ENCODE measurements around the gene TRAF5.

The TRAF5 gene

GRCh38 chr1:211359876-211360275 lies 33.2 kb downstream of the TRAF5 start:
- Histone ChIP-seq H3K9me3 (ENCODE audit: insufficient read depth, low read length) (no peaks in the 10 kb centered on the region), H3K36me3 (ENCODE audit: low read length) (no peaks in the 10 kb centered on the region), H2AFZ (ENCODE audit: low read depth, low read length, severe bottlenecking) (no peak overlapping the region), H3K9ac (ENCODE audit: low read length) (no peak overlapping the region), H4K20me1 (ENCODE audit: low read depth, low read length) (no peaks in the 10 kb centered on the region), H3K79me2 (ENCODE audit: insufficient read depth, low read length) (no peaks in the 10 kb centered on the region), H3K4me3 (ENCODE audit: insufficient read depth, low read length, poor library complexity, severe bottlenecking) (no peak overlapping the region), H3F3A (ENCODE audit: insufficient read depth) (no peaks in the 10 kb centered on the region), H3K27ac (ENCODE audit: low read depth, low read length) (no peak overlapping the region), H3K9me2 (replicated peaks; ENCODE audit: insufficient read depth, low read length) (no peaks in the 10 kb centered on the region), H3K27me3 (ENCODE audit: low read length) (no peaks in the 10 kb centered on the region), H3K4me2 (ENCODE audit: low read depth, low read length, poor library complexity, severe bottlenecking) (no peak overlapping the region)
- TF ChIP-seq CTCF (IDR thresholded peaks at IDR 0.05; ENCODE audit: insufficient read depth, low read length, poor library complexity, severe bottlenecking): no peak
- no peak for TF ChIP-seq EZH2phosphoT487 (conservative IDR thresholded peaks at IDR 0.05; ENCODE audit: low read length)

GRCh38 chr1:211361202-211361601 lies 34.6 kb downstream of the TRAF5 start:
- Histone ChIP-seq H3K4me2 (ENCODE audit: low read depth, low read length, poor library complexity, severe bottlenecking) (no peak overlapping the region), H3K9me2 (replicated peaks; ENCODE audit: insufficient read depth, low read length) (no peaks in the 10 kb centered on the region), H3K79me2 (ENCODE audit: insufficient read depth, low read length) (no peaks in the 10 kb centered on the region), H2AFZ (ENCODE audit: low read depth, low read length, severe bottlenecking) (no peak overlapping the region), H4K20me1 (ENCODE audit: low read depth, low read length) (no peaks in the 10 kb centered on the region), H3K27ac (ENCODE audit: low read depth, low read length) (no peak overlapping the region), H3K9me3 (ENCODE audit: insufficient read depth, low read length) (no peaks in the 10 kb centered on the region), H3K4me3 (ENCODE audit: insufficient read depth, low read length, poor library complexity, severe bottlenecking) (no peak overlapping the region), H3K9ac (ENCODE audit: low read length) (no peak overlapping the region), H3K27me3 (ENCODE audit: low read length) (no peaks in the 10 kb centered on the region), H3F3A (ENCODE audit: insufficient read depth) (no peaks in the 10 kb centered on the region), H3K36me3 (ENCODE audit: low read length) (no peaks in the 10 kb centered on the region)
- TF ChIP-seq CTCF (IDR thresholded peaks at IDR 0.05; ENCODE audit: insufficient read depth, low read length, poor library complexity, severe bottlenecking) (no peak), EZH2phosphoT487 (conservative IDR thresholded peaks at IDR 0.05; ENCODE audit: low read length) (no peak)

GRCh38 chr1:211369640-211370039 lies 43.0 kb downstream of the TRAF5 start:
- no peak overlapping the region for H2AFZ ChIP-seq (ENCODE audit: low read depth, low read length, severe bottlenecking)

More at GRCh38 chr1:211369640-211370039, 43.0 kb downstream of the TRAF5 start:
- H3K9me3 ChIP-seq (ENCODE audit: insufficient read depth, low read length): no peaks in the 10 kb centered on the region
- no peak overlapping the region for H3K9ac ChIP-seq (ENCODE audit: low read length)
- H3K4me2 ChIP-seq (ENCODE audit: low read depth, low read length, poor library complexity, severe bottlenecking): no peak overlapping the region
- no peak overlapping the region for H3K4me3 ChIP-seq (ENCODE audit: insufficient read depth, low read length, poor library complexity, severe bottlenecking)
- no peak overlapping the region for H3K27ac ChIP-seq (ENCODE audit: low read depth, low read length)
- H3K79me2 ChIP-seq (ENCODE audit: insufficient read depth, low read length): no peaks in the 10 kb centered on the region
- H3K9me2 ChIP-seq (replicated peaks; ENCODE audit: insufficient read depth, low read length): no peaks in the 10 kb centered on the region
- no peaks in the 10 kb centered on the region for H3K36me3 ChIP-seq (ENCODE audit: low read length)
- no peaks in the 10 kb centered on the region for H3K27me3 ChIP-seq (ENCODE audit: low read length)
- no peaks in the 10 kb centered on the region for H3F3A ChIP-seq (ENCODE audit: insufficient read depth)
- no peak for TF ChIP-seq CTCF (IDR thresholded peaks at IDR 0.05; ENCODE audit: insufficient read depth, low read length, poor library complexity, severe bottlenecking)
- TF ChIP-seq EZH2phosphoT487 (conservative IDR thresholded peaks at IDR 0.05; ENCODE audit: low read length): no peak
- no peaks in the 10 kb centered on the region; the same call in 1 of the 2 replicates for H4K20me1 ChIP-seq (ENCODE audit: low read depth, low read length)
